ENCODE results near the gene CCDC14.
A peak's percentile ranks its signal among the peaks of the same experiment; 100 is the strongest.
"Not testable (repeated sequence)": the region's sequence is repeated elsewhere in the genome, so short reads cannot be mapped to it uniquely, and the experiment has no call there.

Gene CCDC14

DNA sequence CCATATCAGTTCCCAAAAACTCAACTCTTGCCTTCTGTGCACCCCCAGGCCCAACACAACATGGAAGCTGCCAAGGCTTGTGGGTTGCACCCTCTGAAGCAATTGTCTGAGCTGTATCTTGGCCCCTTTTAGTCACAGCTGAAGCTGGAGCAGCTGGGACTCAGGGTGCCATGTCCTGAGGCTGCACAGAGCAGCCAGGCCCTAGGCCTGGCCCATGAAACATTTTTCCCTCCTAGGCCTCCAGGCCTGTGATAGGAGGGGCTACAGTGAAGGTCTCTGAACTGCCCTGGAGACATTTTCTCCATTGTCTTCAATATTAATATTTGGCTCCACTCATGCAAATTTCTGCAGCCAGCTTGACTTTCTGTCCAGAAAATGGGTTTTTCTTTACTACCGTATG lies 68.8 kb downstream of the CCDC14 start:
- DNase-seq, result no peak

DNA sequence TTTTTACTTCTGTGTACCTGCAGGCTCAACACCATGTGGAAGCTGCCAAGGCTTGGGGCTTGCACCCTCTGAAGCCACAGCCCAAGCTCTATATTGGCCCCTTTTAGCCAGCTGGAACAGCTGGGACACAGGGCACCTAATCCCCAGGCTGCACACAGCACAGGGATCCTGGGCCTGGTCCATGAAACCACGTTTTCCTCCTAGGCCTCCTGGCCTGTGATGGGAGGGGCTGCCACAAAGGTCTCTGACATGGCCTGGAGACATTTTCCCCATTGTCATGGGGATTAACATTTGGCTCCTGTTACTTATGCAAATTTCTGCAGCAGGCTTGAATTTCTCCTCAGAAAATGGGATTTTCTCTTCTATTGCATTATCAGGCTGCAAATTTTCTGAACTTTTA lies 70.0 kb downstream of the CCDC14 start:
- not testable (repeated sequence) for DNase-seq

DNA sequence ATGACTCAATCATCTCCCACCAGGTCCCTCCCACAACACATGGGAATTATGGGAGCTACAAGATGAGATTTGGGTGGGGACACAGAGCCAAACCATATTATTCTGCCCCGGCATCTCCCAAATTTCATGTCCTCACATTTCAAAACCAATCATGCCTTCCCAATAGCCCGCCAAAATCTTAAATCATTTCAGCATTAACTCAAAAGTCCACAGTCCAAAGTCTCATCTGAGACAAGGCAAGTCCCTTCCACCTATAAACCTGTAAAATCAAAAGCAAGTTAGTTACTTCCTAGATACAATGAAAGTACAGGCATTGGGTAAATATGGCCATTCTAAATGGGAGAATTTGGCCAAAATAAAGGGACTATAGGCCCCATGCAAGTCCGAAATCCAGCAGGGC lies 70.9 kb downstream of the CCDC14 start:
- DNase-seq, result not testable (repeated sequence)

DNA sequence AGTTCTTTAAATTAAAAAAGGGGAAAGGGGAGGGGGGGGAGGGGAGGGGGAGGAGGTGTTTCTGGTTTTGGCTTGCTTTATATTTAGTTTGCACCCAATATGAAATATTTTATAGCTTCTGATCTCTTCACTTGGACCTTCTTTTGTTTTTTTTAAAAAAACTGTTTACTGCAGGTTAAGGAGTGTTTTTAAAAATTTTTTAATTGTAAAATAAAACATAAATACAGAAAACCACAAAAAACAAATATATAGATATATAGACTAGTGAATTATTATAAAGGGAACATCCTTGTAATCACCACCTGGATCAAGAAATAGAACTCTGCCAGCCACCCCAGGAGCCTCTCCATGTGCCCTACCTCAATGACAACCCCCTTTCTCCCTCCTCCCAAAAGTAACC lies 76.0 kb downstream of the CCDC14 start:
- no peak for DNase-seq

DNA sequence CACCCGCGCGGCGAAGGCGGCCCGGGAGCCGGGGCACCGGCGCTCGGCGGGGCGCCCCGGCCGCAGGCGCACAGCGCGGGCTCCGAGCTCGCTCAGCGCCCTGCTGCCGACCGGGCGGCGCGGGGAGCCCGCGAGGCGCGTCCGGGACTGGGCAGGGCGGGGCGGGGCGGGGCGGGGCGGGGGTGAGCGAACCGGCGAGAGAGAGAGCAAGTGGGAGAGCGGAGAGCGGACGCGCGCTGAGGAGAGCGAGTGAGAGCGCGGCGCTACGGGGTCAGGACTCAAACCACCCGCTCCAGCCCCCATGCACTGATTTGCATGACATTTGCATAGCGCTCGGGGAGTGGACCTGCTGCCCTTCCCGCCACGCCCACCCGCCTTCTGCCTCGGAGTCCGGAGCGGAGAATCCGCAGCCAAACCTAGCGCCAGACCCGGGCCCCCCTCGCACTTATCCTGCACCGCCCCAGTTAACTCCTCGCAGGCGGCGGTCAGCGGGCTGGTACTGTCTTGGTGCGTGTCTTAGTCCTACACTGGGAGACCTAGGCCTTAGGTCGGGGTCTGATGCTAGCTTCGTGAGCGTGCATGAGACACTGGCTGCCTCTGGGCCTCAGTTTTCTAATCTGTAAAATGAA lies 76.7 kb downstream of the CCDC14 start, which contains the start of gene MYLK:
Gene MYLK, minus strand, starts transcription at position 130 of the 629 bp plus-strand sequence. CDS start 90,491 bp downstream, outside the sequence.
- DNase-seq, result peak; percentile 80

DNA sequence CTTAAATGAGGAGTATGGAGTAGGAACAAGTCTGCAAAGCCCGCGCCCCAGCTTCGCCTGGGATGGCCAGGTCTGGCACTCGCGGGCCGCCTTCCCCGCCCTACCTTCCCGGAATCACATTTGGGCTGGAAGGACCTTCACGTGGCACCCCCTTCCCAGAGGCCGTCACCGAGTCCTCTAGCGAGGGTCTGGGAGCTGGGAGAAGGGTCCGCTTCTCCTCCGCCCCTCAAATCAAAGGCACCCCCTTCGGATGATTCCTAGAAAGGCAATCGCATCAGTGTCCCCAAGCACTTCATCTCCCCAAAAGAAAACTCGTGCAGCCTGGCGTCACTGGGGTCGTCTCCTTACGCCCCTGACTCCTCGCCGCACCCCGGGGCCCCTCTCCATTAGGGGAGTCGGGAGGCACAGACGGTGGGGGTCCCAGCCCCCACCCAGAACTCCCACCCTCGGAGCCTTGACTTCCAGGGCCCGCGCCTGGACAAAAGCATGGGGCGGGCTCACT lies 77.3 kb downstream of the CCDC14 start:
- no peak for DNase-seq

DNA sequence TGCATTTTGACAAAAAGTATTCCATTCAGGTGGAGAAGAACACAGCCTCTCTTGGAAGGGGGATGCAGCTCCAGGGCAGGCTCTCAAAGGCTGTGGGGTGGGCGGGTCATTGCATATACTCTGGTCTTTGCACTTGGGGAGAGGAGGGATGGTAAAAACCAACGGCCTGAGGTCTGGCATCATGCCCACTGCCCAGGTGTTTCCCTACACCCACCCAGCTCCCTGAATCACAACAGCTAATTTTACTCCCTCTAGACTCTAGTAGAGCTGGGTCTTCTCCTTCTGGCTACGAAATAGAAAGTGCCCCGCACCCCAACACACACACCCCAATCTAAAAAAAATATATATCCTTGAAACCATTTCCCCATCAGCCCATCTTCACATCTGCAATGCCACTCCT lies 77.9 kb downstream of the CCDC14 start:
- no peak for DNase-seq

DNA sequence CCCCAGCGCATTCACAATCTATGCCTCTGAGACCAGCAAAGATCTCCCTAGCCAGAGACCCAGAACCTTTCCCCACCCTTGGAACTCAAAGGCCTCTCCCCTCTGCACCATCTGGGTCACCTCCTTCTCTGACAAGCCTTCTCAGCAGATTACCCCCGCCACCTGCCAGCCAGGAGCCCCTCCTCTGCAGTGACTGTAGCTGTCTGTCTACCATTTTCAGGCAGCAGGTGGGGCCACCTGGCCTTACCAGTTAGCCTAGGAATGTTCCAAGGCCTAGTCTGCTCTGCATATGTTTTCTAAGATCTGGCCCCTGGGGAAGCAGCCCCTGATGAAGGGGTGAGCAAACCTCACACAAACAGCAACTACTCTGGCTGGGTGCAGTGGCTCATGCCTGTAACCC lies 79.3 kb downstream of the CCDC14 start:
- DNase-seq, result no peak

DNA sequence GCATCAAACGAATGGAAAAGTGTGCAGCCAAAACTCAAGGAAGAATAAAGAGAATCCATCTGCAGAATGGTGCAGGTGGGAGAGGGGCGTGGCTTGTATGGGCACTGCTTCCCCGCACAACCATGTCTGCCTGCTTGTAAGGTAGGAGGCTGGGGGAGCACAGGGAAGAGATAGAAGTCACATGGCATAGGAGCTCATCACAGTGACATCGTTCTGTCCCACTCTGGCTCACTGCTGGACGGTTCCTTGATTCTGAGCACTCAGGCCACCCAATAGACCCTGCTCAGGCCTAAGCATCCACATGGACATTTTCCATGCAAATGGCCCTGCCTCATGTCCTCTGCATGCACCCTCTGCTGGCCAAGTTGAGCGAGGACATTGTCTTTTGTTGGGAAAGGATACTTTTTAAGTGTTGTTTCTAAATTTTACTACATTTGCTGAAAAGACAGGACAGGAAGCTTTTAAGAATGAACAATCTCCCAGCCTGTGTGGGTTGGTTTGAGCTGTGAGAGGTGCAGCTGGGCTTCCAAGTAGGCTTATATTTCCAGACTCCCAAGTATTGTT lies 79.9 kb downstream of the CCDC14 start:
- no peak for DNase-seq

DNA sequence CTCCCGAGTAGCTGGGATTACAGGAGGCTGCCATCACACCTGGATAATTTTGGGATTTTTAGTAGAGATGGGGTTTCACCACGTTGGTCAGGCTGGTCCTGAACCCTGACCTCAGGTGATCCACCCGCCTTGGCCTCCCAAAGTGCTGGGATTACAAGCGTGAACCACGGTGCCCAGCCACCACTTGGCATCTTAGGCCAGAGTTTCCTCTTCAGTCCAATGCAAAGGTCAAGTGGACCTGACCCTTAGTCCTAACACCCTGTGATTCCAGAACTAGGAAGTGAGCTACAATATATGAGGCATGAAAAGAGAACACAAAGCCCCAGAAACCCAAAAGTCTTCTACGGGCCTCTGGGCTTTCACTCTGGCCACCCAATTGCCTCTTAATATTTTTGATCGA lies 82.2 kb downstream of the CCDC14 start:
- no peak for DNase-seq

DNA sequence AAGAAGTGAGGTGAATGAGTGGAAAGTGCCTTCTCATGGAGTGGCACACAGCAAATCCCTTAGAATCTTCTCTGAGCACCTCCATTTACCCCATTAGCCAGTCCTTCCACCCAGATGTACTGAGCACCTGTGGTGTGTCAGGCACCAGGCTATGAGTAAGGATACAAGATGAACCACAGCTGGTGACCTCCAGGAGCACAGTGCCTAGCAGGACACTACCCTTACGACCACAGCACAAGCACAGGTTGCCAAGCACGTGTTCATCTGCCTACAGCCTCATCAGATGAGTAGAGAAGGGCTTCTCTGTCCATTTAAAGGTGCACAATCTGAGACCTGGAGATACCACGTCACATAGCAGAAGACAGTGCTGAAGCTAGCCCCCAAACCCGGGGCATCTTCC lies 83.1 kb downstream of the CCDC14 start:
- no peak for DNase-seq

DNA sequence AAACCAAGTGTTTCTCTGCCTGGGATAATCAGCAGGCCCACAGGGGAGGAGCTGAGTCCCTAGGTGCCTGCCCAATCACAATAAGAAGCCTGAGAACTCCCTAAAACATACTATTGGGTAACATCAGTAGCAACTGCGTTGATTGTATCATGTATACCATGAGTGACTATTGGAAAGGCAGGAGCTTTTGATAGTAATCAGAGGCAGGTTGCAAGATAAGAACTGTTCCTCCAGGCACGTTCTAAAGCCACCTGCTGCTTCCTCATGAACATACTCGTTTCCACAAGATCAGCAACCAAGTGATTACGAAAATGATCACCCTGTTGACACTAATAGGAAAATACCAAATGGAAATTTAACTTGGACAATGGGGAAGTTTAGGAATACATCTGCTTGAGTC lies 83.6 kb downstream of the CCDC14 start:
- no peak for DNase-seq

DNA sequence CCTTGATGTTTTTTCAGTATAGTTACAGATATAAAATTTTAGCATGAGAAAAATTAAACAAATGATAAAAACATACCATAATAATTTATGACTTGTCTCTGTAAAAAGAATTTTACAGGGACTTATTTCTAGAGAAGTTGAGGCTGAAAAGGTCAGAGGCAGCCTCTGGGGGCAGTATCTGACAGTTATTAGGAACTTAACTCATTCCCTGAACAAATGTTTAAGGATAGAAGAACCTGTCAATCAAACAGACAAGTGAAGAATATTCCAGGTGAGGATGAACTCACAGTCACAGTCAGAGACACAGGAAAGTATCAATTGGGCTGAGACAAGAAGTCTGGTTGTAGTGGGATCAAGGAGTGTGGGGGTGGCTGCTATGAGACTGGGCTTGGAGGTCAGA lies 84.2 kb downstream of the CCDC14 start:
- no peak for DNase-seq

DNA sequence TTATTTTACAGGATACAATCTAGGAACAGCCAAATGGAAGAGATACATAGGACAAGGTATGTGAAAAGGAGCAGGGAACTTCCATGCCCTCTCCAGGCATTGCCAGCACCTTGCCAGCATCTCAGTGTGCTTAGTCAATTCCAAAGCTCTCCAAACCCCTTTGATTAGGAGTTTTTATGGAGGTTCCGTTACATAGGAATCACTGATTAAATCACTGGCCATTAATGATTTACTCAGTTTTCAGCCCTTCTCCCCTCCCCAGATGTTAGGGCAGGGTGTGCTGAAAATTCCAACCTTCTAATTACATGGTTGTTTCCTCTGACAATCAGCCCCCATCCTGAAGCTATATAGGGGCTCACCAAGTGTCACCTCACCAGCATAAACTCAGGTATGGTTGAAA lies 88.4 kb downstream of the CCDC14 start:
- no peak for DNase-seq

DNA sequence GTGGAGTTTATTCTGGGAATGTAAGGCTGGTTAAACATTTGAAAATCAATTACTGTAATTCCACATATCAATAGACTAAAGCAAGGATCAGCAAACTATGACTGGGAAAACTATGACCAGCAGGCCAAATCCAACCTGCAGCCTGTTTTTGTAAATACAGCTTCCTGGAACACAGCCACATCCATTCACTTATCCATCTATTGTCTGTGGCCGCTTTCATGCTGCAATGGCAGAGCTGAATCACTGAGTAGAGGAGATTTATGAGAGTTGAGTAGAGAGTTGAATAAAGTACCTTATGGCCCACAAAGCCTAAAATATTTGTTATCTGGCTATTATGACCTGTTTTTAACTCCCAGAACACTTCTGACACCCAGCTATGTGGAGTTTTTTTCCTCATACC lies 89.1 kb downstream of the CCDC14 start:
- DNase-seq, result peak; percentile 7

DNA sequence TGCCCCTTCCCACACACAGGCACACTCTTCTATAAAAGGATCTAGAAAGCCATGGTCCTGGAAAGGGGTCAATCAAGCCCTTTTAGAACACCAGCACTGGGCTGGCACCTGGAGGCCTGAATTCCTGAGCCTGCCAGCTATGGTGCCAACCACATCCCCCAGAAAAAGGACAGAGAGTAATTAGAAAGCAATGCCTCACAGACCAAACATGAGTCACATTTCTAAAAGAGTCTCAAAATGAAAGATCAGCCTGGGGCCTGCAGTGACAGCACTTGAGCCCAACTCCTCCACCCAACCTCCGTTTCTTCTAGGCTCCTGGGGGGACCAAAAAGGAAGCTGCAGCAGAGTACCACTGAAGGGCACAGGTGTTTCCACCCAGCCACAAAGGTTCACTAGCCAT lies 91.0 kb downstream of the CCDC14 start:
- DNase-seq, result no peak

DNA sequence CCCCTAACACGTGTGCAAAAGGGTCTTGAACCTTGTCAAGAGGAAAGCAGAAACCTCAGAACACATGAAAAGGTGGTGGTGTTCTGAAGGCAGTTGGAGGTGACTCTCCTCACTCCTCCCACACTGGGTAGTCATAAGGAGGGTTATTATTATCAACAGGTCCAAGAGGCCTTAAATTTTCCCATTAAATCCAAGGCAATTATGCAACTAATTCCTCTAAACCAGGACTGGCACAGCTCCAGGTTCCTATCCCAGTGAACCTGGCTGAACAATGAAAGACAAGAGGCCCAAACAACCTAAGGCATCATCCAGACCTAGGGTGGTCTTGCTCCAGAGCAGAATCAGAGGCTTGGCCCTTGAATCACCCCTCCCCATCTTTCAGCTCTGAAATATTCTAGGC lies 91.9 kb downstream of the CCDC14 start:
- no peak for DNase-seq

DNA sequence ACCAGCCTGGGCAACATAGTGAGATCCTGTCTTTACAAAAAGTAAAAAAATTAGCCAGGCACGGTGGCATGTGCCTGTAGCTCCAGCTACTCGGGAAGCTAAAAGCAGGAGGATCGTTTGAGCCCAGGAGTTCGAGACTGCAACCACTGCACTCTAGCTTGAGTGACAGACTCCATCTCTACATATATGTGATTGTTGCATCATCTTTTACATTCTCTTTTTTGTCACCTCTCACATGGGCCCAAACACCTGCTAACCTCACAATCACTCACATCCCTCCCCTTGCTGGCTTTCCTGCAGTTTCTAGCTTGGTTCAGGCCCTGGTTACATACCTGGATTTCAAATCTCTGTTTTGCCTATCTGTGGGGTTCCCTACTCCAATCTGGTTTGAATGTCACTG lies 96.3 kb downstream of the CCDC14 start:
- DNase-seq, result no peak

Data from NCI-H446 treated with DMSO at 0.1 percent for 48 hours (cell line).